Measurements from ENCODE around the gene CFAP53. TPM values are rescaled to one million over a fixed set of nuclear protein-coding genes. Genes with fewer than 3 reads are reported as not detected.
"Not testable (repeated sequence)": the region's sequence is repeated elsewhere in the genome, so short reads cannot be mapped to it uniquely, and the experiment has no call there.

Gene CFAP53
- total RNA-seq, 1 donor from 2014 or later: 0.65 TPM

- TF ChIP-seq CTCF (IDR thresholded peaks at IDR 0.05; ENCODE audit: unreplicated experiment): no peak
- no peak for DNase-seq (ENCODE audit: low spot score in 2 of 2, unreplicated experiment in 2 of 2)
- Mint-ChIP-seq H3K36me3 (peaks cover 7% of the 10 kb centered on the region), H3K27ac (peak overlapping the region; percentile 65), H3K4me1 (peaks cover 16% of the 10 kb centered on the region), H3K4me3 (peak overlapping the region; percentile 50), H3K27me3 (ENCODE audit: low read depth) (no peaks in the 10 kb centered on the region), H3K9me3 (no peaks in the 10 kb centered on the region)
These were observed 22.8 kb upstream of the CFAP53 start for GRCh38 chr18:50289108-50289443.

- Mint-ChIP-seq H3K4me3 (peak overlapping the region; percentile 96), H3K4me1 (peaks cover 16% of the 10 kb centered on the region), H3K27ac (peak overlapping the region; percentile 100), H3K36me3 (peaks cover 12% of the 10 kb centered on the region)
- not testable (repeated sequence) for H3K9me3 Mint-ChIP-seq; H3K27me3 Mint-ChIP-seq (ENCODE audit: low read depth); DNase-seq (ENCODE audit: low spot score in 2 of 2, unreplicated experiment in 2 of 2)
These were observed 22.2 kb upstream of the CFAP53 start for GRCh38 chr18:50288348-50289107.

- Mint-ChIP-seq H3K36me3 (peaks cover 13% of the 10 kb centered on the region), H3K27me3 (ENCODE audit: low read depth) (no peaks in the 10 kb centered on the region), H3K9me3 (no peaks in the 10 kb centered on the region), H3K4me1 (peaks cover 16% of the 10 kb centered on the region), H3K4me3 (peak within 1 kb of the TSS; percentile 96), H3K27ac (peak within 1 kb of the TSS; percentile 100)
- peak; percentile 51 for TF ChIP-seq CTCF (IDR thresholded peaks at IDR 0.05; ENCODE audit: unreplicated experiment)
- DNase-seq (ENCODE audit: low spot score in 2 of 2, unreplicated experiment in 2 of 2): peak; percentile 97 to 98
These were observed 21.4 kb upstream of the CFAP53 start, which contains the start of gene CXXC1 for GRCh38 chr18:50287441-50288347. Gene CXXC1 (minus strand): TSS chr18:50287692. CDS start chr18:50287589, 103 bp downstream.

- TF ChIP-seq CTCF (IDR thresholded peaks at IDR 0.05; ENCODE audit: unreplicated experiment): no peak
- no peak for DNase-seq (ENCODE audit: low spot score in 2 of 2, unreplicated experiment in 2 of 2)
- Mint-ChIP-seq H3K4me3 (peak overlapping the region; percentile 96), H3K27me3 (ENCODE audit: low read depth) (no peaks in the 10 kb centered on the region), H3K36me3 (peaks cover 15% of the 10 kb centered on the region), H3K27ac (peak overlapping the region; percentile 100), H3K9me3 (no peaks in the 10 kb centered on the region), H3K4me1 (peaks cover 16% of the 10 kb centered on the region)
These were observed 20.7 kb upstream of the CFAP53 start for GRCh38 chr18:50287028-50287440.

- Mint-ChIP-seq H3K27me3 (ENCODE audit: low read depth) (no peaks in the 10 kb centered on the region), H3K27ac (peak overlapping the region; percentile 100)
- DNase-seq (ENCODE audit: low spot score in 2 of 2, unreplicated experiment in 2 of 2): peak in 1 of 2 experiments; percentile 36
These were observed 20.2 kb upstream of the CFAP53 start for GRCh38 chr18:50286391-50287027.

More at GRCh38 chr18:50286391-50287027, 20.2 kb upstream of the CFAP53 start:
- peaks cover 15% of the 10 kb centered on the region for H3K36me3 Mint-ChIP-seq
- H3K9me3 Mint-ChIP-seq: no peaks in the 10 kb centered on the region
- H3K4me3 Mint-ChIP-seq: peak overlapping the region; percentile 96
- TF ChIP-seq CTCF (IDR thresholded peaks at IDR 0.05; ENCODE audit: unreplicated experiment): no peak
- peaks cover 16% of the 10 kb centered on the region for H3K4me1 Mint-ChIP-seq

Measured in mesothelial cell of epicardium (in vitro differentiated cells).